Activated gamma-delta T cell treated with anti-CD3 and anti-CD28 coated beads, Interleukin-2, amount 50 U/mL, for 16 hours (primary cell): ENCODE data around the gene PCA3.
"Not testable (repeated sequence)": the region's sequence is repeated elsewhere in the genome, so short reads cannot be mapped to it uniquely, and the experiment has no call there.

Experiments
- DNase-seq: peaks from one replicate; pipeline ENCODE4 v3.0.0-alpha.2; 2020; ENCODE audit warnings: low read depth

The PCA3 gene

GRCh38 chr9:76764138-76764537, at the start of gene PCA3:
Gene PCA3, plus strand, starts transcription at chr9:76764438.
- DNase-seq: no peak

DNA sequence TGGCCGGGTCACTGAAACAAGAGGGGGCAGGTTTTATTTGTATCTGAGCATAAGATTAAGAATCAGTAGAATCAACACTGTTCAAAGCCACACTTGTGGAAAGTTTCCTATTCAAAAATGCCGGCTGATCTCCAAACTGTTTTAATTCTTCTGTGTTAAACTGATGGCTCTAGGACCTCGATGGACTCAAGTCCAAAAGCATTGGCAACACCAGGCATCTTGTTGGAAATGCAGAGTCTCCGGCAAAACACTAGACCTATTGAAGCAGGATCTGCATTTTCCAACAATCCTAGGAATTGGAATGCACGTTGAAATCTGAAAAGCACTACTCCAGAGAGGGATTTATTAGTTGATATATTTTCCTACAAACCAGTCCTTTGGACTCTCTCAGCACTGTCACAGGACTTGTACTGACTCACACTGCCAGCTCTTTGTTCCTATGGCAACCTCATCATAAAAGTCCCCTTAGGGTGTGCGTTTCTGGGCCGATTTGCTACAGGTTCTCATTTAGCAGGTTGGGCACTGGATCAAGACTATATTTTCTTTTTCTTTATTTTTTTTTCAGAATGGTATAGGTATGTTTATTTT, 48.1 kb upstream of the PCA3 start:
- DNase-seq: no peak

GRCh38 chr9:76717176-76717575, 47.1 kb upstream of the PCA3 start:
- no peak for DNase-seq

GRCh38 chr9:76717613-76718012, 46.6 kb upstream of the PCA3 start:
- DNase-seq: no peak

- no peak for DNase-seq
These were observed 46.1 kb upstream of the PCA3 start for GRCh38 chr9:76718166-76718565.

- no peak for DNase-seq
These were observed 44.0 kb upstream of the PCA3 start for GRCh38 chr9:76720245-76720644.

- DNase-seq: no peak
These were observed 39.2 kb upstream of the PCA3 start for GRCh38 chr9:76725011-76725546.

- no peak for DNase-seq
These were observed 38.4 kb upstream of the PCA3 start for GRCh38 chr9:76725885-76726284.

- DNase-seq: no peak
These were observed 35.1 kb upstream of the PCA3 start for GRCh38 chr9:76729116-76729515.

DNA sequence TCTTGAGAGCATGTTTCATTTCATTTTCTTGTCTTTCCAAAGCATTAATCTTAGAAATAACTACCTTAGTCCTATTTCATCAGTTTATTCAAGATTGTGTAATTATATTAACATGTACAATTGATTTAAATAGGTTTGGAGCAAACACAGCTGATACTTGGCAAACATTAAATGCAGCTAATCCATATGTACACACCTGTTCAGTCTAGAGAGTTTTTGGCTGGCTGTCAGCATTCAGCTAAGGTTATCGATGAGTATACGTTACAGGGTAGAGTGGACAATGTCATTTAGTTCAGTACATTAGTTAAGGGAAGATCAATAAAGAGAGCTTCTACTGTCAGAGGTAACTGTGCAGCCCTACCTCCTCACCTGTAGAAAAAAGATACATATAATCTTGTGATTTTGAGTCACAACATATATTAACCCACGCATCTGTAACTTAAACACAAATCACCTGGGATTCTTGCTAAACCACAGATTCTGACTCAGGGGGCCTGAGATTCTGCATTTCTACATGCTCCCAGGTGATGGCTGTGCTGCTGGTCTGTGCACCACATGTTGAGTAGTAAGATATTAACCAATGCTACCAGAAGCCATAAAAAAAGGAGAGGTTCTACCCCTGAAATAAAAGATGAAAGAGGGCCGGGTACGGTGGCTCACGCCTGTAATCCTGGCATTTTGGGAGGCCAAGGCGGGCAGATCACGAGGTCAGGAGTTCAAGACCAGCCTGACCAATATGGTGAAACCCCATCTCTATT, 34.1 kb upstream of the PCA3 start:
- DNase-seq: no peak

DNA sequence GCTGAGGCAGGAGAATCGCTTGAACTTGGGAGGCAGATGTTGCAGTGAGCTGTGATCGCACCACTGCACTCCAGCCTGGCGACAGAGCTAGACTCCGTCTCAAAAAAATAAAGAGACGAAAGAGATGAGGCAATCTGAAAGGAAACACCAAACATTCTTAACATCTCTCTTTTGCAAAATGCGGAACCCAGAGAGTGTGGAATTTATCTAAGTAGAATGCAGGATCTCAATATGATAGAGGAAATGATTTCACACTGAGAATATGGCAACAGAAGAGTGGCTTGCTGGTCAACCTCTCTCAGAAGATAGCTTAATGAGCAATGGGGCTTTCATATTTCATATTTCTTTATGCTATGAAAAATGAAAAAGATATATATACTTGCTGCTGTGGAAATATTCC, 33.4 kb upstream of the PCA3 start:
- no peak for DNase-seq

- no peak for DNase-seq
These were observed 31.8 kb upstream of the PCA3 start for GRCh38 chr9:76732341-76732958.

- DNase-seq: no peak
These were observed 31.1 kb upstream of the PCA3 start for GRCh38 chr9:76733096-76733495.

GRCh38 chr9:76734716-76735115, 29.5 kb upstream of the PCA3 start:
- DNase-seq: no peak

GRCh38 chr9:76737154-76737902, 26.9 kb upstream of the PCA3 start:
- DNase-seq: no peak

DNA sequence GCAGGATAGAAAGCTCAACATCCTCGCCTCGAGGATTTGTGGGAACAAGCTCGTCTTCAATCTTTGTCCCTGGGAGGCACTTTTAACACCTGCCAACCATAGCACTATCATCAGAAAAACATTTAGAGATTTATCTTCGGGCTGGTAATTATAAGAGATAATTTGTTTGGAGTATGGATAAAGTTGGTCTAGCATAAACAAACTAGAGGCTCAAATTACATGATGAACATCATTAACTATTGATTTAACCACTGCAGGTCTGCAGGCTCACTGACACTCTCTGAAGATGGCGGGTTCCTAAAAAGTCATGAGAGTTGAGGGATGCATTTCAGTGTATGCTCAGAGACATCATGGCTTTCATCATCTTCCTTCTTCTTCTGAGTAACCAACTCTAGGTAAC, 25.8 kb upstream of the PCA3 start:
- DNase-seq: no peak

DNA sequence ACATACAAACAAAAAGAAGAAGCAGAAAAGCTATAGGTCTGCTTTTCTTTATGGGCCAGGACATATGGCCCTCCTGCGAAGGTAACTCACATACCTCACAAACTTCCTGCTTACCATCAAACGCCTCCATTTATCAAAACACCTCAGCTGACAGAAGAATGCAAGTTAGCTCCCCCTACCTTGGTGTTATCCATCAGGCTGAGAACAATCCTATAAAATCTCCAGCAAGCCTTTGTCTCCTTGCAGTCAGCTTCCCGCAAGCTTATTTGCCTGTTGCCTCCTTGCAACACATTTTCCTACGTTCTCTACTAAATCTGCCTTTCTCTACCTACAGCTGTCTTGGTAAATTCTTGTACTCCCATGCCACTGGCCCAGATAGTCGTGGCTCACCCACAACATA, 22.7 kb upstream of the PCA3 start:
- no peak for DNase-seq

DNA sequence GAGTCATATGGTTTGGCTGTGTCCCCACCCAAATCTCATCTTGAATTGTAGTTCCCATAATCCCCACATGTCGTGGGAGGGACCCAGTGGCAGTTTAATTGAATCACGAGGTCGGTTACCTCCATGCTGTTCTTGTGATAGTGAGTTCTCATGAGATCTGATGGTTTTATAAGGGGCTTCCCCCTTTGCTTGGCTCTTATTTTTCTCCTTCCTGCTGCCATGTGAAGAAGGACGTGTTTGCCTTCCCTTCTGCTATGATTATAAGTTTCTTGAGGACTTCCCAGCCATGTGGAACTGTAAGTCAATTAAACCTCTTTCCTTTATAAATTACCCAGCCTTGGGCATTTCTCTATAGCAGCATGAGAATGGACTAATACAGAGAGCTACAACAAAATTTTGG, 21.3 kb upstream of the PCA3 start:
- DNase-seq: not testable (repeated sequence)

DNA sequence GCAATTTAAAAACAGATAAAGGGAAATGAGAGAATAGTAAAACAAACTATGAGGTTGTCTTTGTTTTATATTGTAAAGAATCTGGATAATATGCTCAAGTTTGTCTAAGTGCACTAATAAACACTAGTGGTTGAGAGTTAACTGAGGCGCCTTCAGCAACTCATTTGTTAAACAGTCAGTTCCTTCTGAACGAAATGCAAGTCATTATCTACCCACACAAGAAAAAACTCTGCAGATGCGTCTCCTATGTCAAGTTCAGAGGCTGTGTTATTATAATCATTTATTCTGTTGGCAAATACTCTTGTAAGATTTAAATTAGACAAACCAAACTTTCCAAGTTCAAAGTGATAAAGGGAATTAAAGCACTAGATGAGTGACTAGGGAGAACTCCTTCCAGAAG, 20.3 kb upstream of the PCA3 start:
- no peak for DNase-seq

DNA sequence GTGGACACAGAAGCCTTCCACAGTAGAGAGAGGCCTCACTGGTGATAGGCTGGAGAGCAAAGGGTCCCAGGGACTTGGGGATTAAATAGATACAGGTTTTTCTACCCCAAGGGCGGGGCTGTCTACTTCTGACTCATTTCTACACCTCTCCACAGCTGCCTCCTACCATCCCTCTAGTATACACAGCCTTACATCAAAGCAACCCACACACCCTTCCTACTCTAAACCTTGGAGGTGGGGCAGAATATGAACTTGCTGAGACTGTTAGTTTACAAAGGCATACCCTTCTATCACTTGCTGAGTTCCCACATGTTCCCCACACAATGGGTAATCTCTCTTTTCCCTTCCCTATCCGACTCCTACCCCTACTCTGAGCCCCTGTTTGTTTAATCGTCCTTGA, 19.9 kb upstream of the PCA3 start:
- DNase-seq: no peak

GRCh38 chr9:76751001-76751400, 13.2 kb upstream of the PCA3 start:
- DNase-seq: no peak

- no peak for DNase-seq
These were observed 8.0 kb upstream of the PCA3 start for GRCh38 chr9:76756268-76756640.
